ENCODE data around the gene RARG.

- TF ChIP-seq CTCF (IDR thresholded peaks at IDR 0.05) (peak in 2 of 4 experiments; percentile 33 to 52), POLR2AphosphoS5 (IDR thresholded peaks at IDR 0.05) (no peak)
Measured at GRCh38 chr12:53267999-53268629, 36.1 kb upstream of the RARG start, which contains the start of gene ESPL1.
